B cell (primary cell): ENCODE results near the gene IRGC. TPM values are rescaled to one million over a fixed set of nuclear protein-coding genes. Genes with fewer than 3 reads are reported as not detected.
"Not testable (repeated sequence)": the region's sequence is repeated elsewhere in the genome, so short reads cannot be mapped to it uniquely, and the experiment has no call there.

Source experiments
- ATAC-seq: fragments of 200-7000 bp; cut with Tn5 transposase; one replicate; pipeline ENCODE4 v1.10.0; 2021; ENCODE audit warnings: low read depth, mild to moderate bottlenecking, moderate number of reproducible peaks, moderate library complexity
- CTCF ChIA-PET: fragments of 350-600 bp; sonication (Branson Sonifier 250); formaldehyde crosslinking; loops from one replicate; lab custom pipeline; 2021; ENCODE audit warnings: antibody characterized with exemption, inconsistent platforms; lab: Charles Lee
- POLR2A ChIA-PET: fragments of 350-600 bp; sonication (Branson Sonifier 250); formaldehyde crosslinking; loops from one replicate; lab custom pipeline; 2021; ENCODE audit warnings: antibody characterized with exemption; lab: Charles Lee
- DNase-seq: peaks from one replicate; pipeline ENCODE4 v3.0.0; 2013
- H2AFZ ChIP-seq: 2 replicates; pipeline ENCODE4 v1.6.1; 2012; ENCODE audit warnings: mild to moderate bottlenecking, low read depth, low read length; ENCODE audit not compliant: insufficient read depth, poor library complexity, severe bottlenecking
- H3K27ac ChIP-seq, 2 donors: 1 replicate in 1 of 2; 2 replicates in 1 of 2; pipeline ENCODE4 v1.5.1; 2012 to 2013; ENCODE audit warnings: low read length in 2 of 2, mild to moderate bottlenecking in 2 of 2, moderate library complexity in 1 of 2
- H3K27me3 ChIP-seq, 4 experiments: fragments of 200-600 bp in 1 of 4; sonication (generic) in 1 of 4; replicated peaks in 1 of 4; 1 replicate in 2 of 4; 2 replicates in 2 of 4; pipeline versions ENCODE4 v1.6.1 to v1.7.0; 2013 to 2016; ENCODE audit warnings: low read length in 3 of 4, mild to moderate bottlenecking in 2 of 4, mixed read lengths in 1 of 4, moderate library complexity in 1 of 4; ENCODE audit not compliant: insufficient read depth in 4 of 4, control insufficient read depth in 3 of 4; ENCODE audit errors: control extremely low read depth in 1 of 4
- H3K36me3 ChIP-seq, 2 experiments: replicated peaks in 1 of 2; 1 replicate in 1 of 2; 2 replicates in 1 of 2; pipeline versions ENCODE4 v1.6.1 to v1.7.1; 2013; ENCODE audit warnings: low read length in 1 of 2; ENCODE audit not compliant: insufficient read depth in 2 of 2, control insufficient read depth in 1 of 2; ENCODE audit errors: control extremely low read depth in 1 of 2, extremely low read depth in 1 of 2
- H3K4me1 ChIP-seq, 2 donors: fragments of 200-600 bp in 1 of 2; sonication (generic) in 1 of 2; 1 replicate in 1 of 2; 2 replicates in 1 of 2; pipeline versions ENCODE4 v1.5.1 to v1.6.1; 2013 to 2017; ENCODE audit warnings: low read length in 2 of 2; ENCODE audit not compliant: control insufficient read depth in 2 of 2, insufficient read depth in 2 of 2
- H3K4me2 ChIP-seq: replicated peaks from 2 replicates; pipeline ENCODE3; 2012; ENCODE audit warnings: mild to moderate bottlenecking, low read depth, low read length; ENCODE audit not compliant: poor library complexity, severe bottlenecking
- H3K4me3 ChIP-seq, 5 experiments: fragments of 200-600 bp in 1 of 5; sonication (generic) in 1 of 5; 1 replicate in 3 of 5; 2 replicates in 2 of 5; pipeline versions ENCODE4 v1.5.1 to v1.7.0; 2011 to 2016; ENCODE audit warnings: low read length in 4 of 5, mild to moderate bottlenecking in 4 of 5, low read depth in 2 of 5, control low read depth in 1 of 5, moderate library complexity in 1 of 5; ENCODE audit not compliant: insufficient read depth in 1 of 5; ENCODE audit errors: control extremely low read depth in 1 of 5, extremely low read depth in 1 of 5
- H3K79me2 ChIP-seq: fragments of 200-600 bp; sonication (generic); one replicate; pipeline ENCODE4 v1.6.0; 2016; ENCODE audit warnings: low read length; ENCODE audit not compliant: control insufficient read depth, insufficient read depth
- H3K9ac ChIP-seq: fragments of 200-600 bp; sonication (generic); 2 replicates; pipeline ENCODE4 v1.6.1; 2017; ENCODE audit warnings: mild to moderate bottlenecking, low read length, moderate library complexity
- H3K9me3 ChIP-seq, 3 donors: one replicate each; pipeline versions ENCODE4 v1.6.1 to v1.7.1; 2013; ENCODE audit warnings: low read length in 2 of 3; ENCODE audit not compliant: control insufficient read depth in 2 of 3, insufficient read depth in 1 of 3; ENCODE audit errors: control extremely low read depth in 1 of 3
- H4K20me1 ChIP-seq: 2 replicates; pipeline ENCODE4 v1.6.0; 2012; ENCODE audit warnings: mild to moderate bottlenecking, low read length; ENCODE audit not compliant: insufficient read depth, control insufficient read depth, poor library complexity, severe bottlenecking
- H3K27ac Mint-ChIP-seq: one replicate; pipeline ENCODE4 v1.8.0; 2021; ENCODE audit warnings: mixed read lengths
- H3K27me3 Mint-ChIP-seq: one replicate; pipeline ENCODE4 v1.8.0; 2021; ENCODE audit warnings: mixed read lengths
- H3K4me1 Mint-ChIP-seq: one replicate; pipeline ENCODE4 v1.8.0; 2021; ENCODE audit warnings: mixed read lengths
- H3K4me3 Mint-ChIP-seq: one replicate; pipeline ENCODE4 v1.8.0; 2021; ENCODE audit warnings: mixed read lengths
- H3K9me3 Mint-ChIP-seq: one replicate; pipeline ENCODE4 v1.8.0; 2022; ENCODE audit warnings: mixed read lengths; ENCODE audit not compliant: insufficient read depth
- EZH2 ChIP-seq: IDR thresholded peaks from 2 replicates; pipeline ENCODE4 v1.6.1; 2012; ENCODE audit warnings: borderline replicate concordance, low read depth, mild to moderate bottlenecking, moderate library complexity, low read length; ENCODE audit not compliant: insufficient read depth, poor library complexity, severe bottlenecking
- WGBS: methylation state at CpG from one replicate; pipeline ENCODE4 v1.1.5; 2013; ENCODE audit warnings: missing lambda C conversion rate; ENCODE audit not compliant: insufficient coverage; 5-methylcytosine and 5-hydroxymethylcytosine counted together
- intact Hi-C: fragments of 100-400 bp; cut with micrococcal nuclease; formaldehyde crosslinking; loops from one replicate; pipeline ENCODE4 v1.10.0; 2022
- polyA plus RNA-seq: library from polyadenylated mRNA; depleted of rRNA; stranded (reverse); fragments of >200 nt; gene quantifications from 2 replicates; pipeline ENCODE4 v1.2.3, GENCODE V29; 2012
- total RNA-seq, 2 donors: library from RNA; stranded (reverse); fragments of 120-200 nt in 1 of 2; gene quantifications; 1 replicate in 1 of 2; 2 replicates in 1 of 2; pipeline versions ENCODE4 v1.2.3 to v1.2.4, GENCODE V29; 2013 to 2022
- TF ChIP-seq, protein P1 (sequence below): fragments of 200-600 bp; IDR thresholded peaks from one replicate; pipeline ENCODE4 v1.8.0; 2022; ENCODE audit warnings: antibody characterized with exemption, mild to moderate bottlenecking

The IRGC gene
- total and polyA plus RNA-seq, 2 donors (not counting 1 experiment from before 2014, with no cell fraction given): not detected

DNA sequence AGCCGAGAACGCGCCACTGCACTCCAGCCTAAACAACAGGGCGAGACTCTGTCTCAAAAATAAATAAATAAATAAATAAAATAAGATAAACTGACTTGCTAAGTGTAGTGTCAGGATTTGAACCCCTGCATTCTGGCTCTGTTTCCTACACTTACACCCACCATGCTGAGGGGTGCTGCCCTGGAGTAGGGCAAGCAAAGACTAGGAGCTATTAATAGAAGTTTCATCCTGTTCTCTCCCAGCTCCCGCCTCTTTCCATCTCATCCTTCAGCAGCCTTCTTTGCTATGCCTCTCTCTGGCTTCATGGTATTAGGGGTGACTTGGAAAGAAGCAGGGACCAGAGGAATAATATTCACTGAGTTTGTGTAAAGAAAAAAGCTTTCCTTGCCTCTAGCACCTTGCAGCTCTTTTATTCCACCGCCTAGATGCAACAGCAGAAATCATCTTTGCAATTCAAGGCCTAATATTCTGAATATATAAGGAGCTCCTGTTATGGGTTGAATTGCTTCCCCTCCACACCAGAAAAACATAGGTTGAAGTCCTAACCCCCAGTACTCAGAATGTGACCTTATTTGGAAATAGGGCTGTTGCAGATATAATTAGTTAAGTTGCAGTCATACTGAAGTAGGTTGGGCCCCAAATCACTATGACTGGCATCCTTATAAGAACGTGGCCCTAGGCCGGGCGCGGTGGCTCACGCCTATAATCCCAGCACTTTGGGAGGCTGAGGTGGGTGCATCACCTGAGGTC lies 37.2 kb upstream of the IRGC start:
- Mint-ChIP-seq H3K27ac (no peak overlapping the region), H3K4me3 (no peak overlapping the region), H3K27me3 (peaks cover 3% of the 10 kb centered on the region), H3K9me3 (no peaks in the 10 kb centered on the region), H3K4me1 (peaks cover 3% of the 10 kb centered on the region)
- POLR2A ChIA-PET: no interaction called here
- H4K20me1 ChIP-seq: no peaks in the 10 kb centered on the region
- H3K9ac ChIP-seq: no peak overlapping the region
- ATAC-seq (no peak), DNase-seq (no peak)
- H2AFZ ChIP-seq: no peak overlapping the region
- H3K79me2 ChIP-seq: no peaks in the 10 kb centered on the region
- no peak overlapping the region for H3K4me3 ChIP-seq
- no peaks in the 10 kb centered on the region for H3K27me3 ChIP-seq
- H3K4me1 ChIP-seq: no peaks in the 10 kb centered on the region
- TF ChIP-seq EZH2: no peak
- WGBS: no CpG with 5 or more reads among the region's 11 CpGs
- intact Hi-C loops: no loop called here
- H3K27ac ChIP-seq: no peak overlapping the region
- no peak overlapping the region for H3K4me2 ChIP-seq
- no peaks in the 10 kb centered on the region for H3K9me3 ChIP-seq
- no peaks in the 10 kb centered on the region for H3K36me3 ChIP-seq
- CTCF ChIA-PET: interaction anchor here (1.3 to 1.4 kb wide), 2 partner anchors 10 kb away, joined by 3 read pairs; no protein-coding TSS in a partner anchor

DNA sequence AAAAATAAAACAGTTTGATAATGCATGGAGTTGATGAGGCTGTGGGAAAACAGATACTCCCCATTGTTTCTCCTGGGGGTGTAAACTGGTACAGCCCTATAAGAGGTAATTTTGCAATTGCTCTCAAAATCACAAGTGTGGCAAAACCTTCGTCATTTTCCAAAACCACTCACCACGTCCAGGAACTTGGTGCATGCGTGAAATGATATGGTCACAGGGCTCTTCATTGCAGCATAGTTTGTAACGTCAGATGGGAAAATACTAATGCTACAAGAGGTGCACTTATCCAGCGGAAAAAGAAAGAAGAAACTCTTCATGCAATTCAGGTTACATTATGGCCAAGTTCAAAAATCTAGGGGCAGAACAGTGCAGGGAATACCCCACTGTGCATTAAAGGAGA lies 34.1 kb upstream of the IRGC start:
- POLR2A ChIA-PET: no interaction called here
- ATAC-seq: no peak

GRCh38 chr19:43682269-43682668 lies 33.6 kb upstream of the IRGC start:
- H3K9me3 Mint-ChIP-seq, H3K4me1 ChIP-seq, H4K20me1 ChIP-seq, H3K79me2 ChIP-seq, H3K27me3 Mint-ChIP-seq, DNase-seq, H3K4me1 Mint-ChIP-seq, H2AFZ ChIP-seq, H3K4me3 ChIP-seq, ATAC-seq, H3K27ac ChIP-seq, H3K27ac Mint-ChIP-seq, H3K9me3 ChIP-seq, H3K4me2 ChIP-seq, H3K27me3 ChIP-seq, intact Hi-C loops, H3K4me3 Mint-ChIP-seq, H3K36me3 ChIP-seq, POLR2A ChIA-PET, H3K9ac ChIP-seq: not testable (repeated sequence)
- CTCF ChIA-PET: interaction anchor here (1.3 kb wide), 1 partner anchor 128 kb away, joined by 3 read pairs; no protein-coding TSS in a partner anchor
- WGBS: no CpG with 5 or more reads among the region's 5 CpGs

More for the DNA sequence above, 34.1 kb upstream of the IRGC start:
- H3K4me1 ChIP-seq: no peaks in the 10 kb centered on the region
- H3K27me3 ChIP-seq: no peaks in the 10 kb centered on the region
- no peaks in the 10 kb centered on the region for H3K9me3 Mint-ChIP-seq
- H3K9me3 ChIP-seq: no peaks in the 10 kb centered on the region
- no peak overlapping the region for H2AFZ ChIP-seq
- no peaks in the 10 kb centered on the region for H3K79me2 ChIP-seq
- no peak for DNase-seq
- no peak overlapping the region for H3K4me2 ChIP-seq
- H3K36me3 ChIP-seq: no peaks in the 10 kb centered on the region
- no peak for TF ChIP-seq EZH2
- TF ChIP-seq, protein P1, sequence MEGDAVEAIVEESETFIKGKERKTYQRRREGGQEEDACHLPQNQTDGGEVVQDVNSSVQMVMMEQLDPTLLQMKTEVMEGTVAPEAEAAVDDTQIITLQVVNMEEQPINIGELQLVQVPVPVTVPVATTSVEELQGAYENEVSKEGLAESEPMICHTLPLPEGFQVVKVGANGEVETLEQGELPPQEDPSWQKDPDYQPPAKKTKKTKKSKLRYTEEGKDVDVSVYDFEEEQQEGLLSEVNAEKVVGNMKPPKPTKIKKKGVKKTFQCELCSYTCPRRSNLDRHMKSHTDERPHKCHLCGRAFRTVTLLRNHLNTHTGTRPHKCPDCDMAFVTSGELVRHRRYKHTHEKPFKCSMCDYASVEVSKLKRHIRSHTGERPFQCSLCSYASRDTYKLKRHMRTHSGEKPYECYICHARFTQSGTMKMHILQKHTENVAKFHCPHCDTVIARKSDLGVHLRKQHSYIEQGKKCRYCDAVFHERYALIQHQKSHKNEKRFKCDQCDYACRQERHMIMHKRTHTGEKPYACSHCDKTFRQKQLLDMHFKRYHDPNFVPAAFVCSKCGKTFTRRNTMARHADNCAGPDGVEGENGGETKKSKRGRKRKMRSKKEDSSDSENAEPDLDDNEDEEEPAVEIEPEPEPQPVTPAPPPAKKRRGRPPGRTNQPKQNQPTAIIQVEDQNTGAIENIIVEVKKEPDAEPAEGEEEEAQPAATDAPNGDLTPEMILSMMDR: no peak
- H3K27me3 Mint-ChIP-seq: no peaks in the 10 kb centered on the region
- no peak overlapping the region for H3K27ac ChIP-seq
- no peaks in the 10 kb centered on the region for H3K4me1 Mint-ChIP-seq
- CTCF ChIA-PET: interaction anchor here (1.3 kb wide), 1 partner anchor 129 kb away, joined by 3 read pairs; no protein-coding TSS in a partner anchor
- no peak overlapping the region for H3K9ac ChIP-seq
- H3K27ac Mint-ChIP-seq: no peak overlapping the region
- no peaks in the 10 kb centered on the region for H4K20me1 ChIP-seq
- intact Hi-C loops: no loop called here
- H3K4me3 Mint-ChIP-seq: no peak overlapping the region
- 90% methylated on average over 5 of the region's 5 CpGs for WGBS
- H3K4me3 ChIP-seq: no peak overlapping the region
